ENCODE measurements around the gene LMNTD2.

The LMNTD2 gene

GRCh38 chr11:541433-541885, 19.1 kb downstream of the LMNTD2 start:
- no peaks in the 10 kb centered on the region for H3K9me2 ChIP-seq (ENCODE audit: low read depth, low read length)
- no peaks in the 10 kb centered on the region for H4K20me1 ChIP-seq (ENCODE audit: insufficient read depth, low read length)
- H3K36me3 ChIP-seq (ENCODE audit: insufficient read depth, low read length), result no peaks in the 10 kb centered on the region
- H3K4me2 ChIP-seq (ENCODE audit: low read length), result no peak overlapping the region
- no peaks in the 10 kb centered on the region for H3K79me2 ChIP-seq (ENCODE audit: insufficient read depth, low read length)
- no peak overlapping the region for H2AFZ ChIP-seq (ENCODE audit: low read length)
- H3K9me3 ChIP-seq (ENCODE audit: low read length), result no peaks in the 10 kb centered on the region
- no peak overlapping the region for H3K4me3 ChIP-seq (ENCODE audit: low read depth, low read length, poor library complexity, severe bottlenecking)
- peaks cover 1% of the 10 kb centered on the region; the same call in 1 of the 2 replicates for H3F3A ChIP-seq (ENCODE audit: insufficient read depth, low read length)
- H3K9ac ChIP-seq (ENCODE audit: low read length), result no peak overlapping the region
- no peak overlapping the region for H3K27ac ChIP-seq (ENCODE audit: low read depth, low read length, poor library complexity, severe bottlenecking)
- H3K27me3 ChIP-seq (ENCODE audit: insufficient read depth, low read length), result no peaks in the 10 kb centered on the region
- TF ChIP-seq EZH2 (IDR thresholded peaks at IDR 0.05; ENCODE audit: borderline replicate concordance, low read length) (no peak), CTCF (IDR thresholded peaks at IDR 0.05; ENCODE audit: low read length) (no peak)
- H3K4me1 ChIP-seq (ENCODE audit: insufficient read depth, low read length, severe bottlenecking), result peaks cover 20% of the 10 kb centered on the region

GRCh38 chr11:540583-541432, 19.7 kb downstream of the LMNTD2 start:
- no peak overlapping the region for H3K4me3 ChIP-seq (ENCODE audit: low read depth, low read length, poor library complexity, severe bottlenecking)
- peaks cover 25% of the 10 kb centered on the region for H3K4me1 ChIP-seq (ENCODE audit: insufficient read depth, low read length, severe bottlenecking)
- H3K9ac ChIP-seq (ENCODE audit: low read length), result no peak overlapping the region
- no peaks in the 10 kb centered on the region for H3K9me2 ChIP-seq (ENCODE audit: low read depth, low read length)
- H3K9me3 ChIP-seq (ENCODE audit: low read length), result no peaks in the 10 kb centered on the region
- no peak overlapping the region for H3K27ac ChIP-seq (ENCODE audit: low read depth, low read length, poor library complexity, severe bottlenecking)
- no peaks in the 10 kb centered on the region for H4K20me1 ChIP-seq (ENCODE audit: insufficient read depth, low read length)
- H3F3A ChIP-seq (ENCODE audit: insufficient read depth, low read length), result peaks cover 5% of the 10 kb centered on the region; the same call in 1 of the 2 replicates
- no peak overlapping the region for H2AFZ ChIP-seq (ENCODE audit: low read length)
- no peaks in the 10 kb centered on the region for H3K79me2 ChIP-seq (ENCODE audit: insufficient read depth, low read length)
- no peaks in the 10 kb centered on the region for H3K27me3 ChIP-seq (ENCODE audit: insufficient read depth, low read length)
- H3K36me3 ChIP-seq (ENCODE audit: insufficient read depth, low read length), result no peaks in the 10 kb centered on the region
- TF ChIP-seq CTCF (IDR thresholded peaks at IDR 0.05; ENCODE audit: low read length) (no peak), EZH2 (IDR thresholded peaks at IDR 0.05; ENCODE audit: borderline replicate concordance, low read length) (no peak)
- H3K4me2 ChIP-seq (ENCODE audit: low read length), result no peak overlapping the region

- TF ChIP-seq CTCF (IDR thresholded peaks at IDR 0.05; ENCODE audit: low read length), result no peak
- no peak for TF ChIP-seq EZH2 (IDR thresholded peaks at IDR 0.05; ENCODE audit: borderline replicate concordance, low read length)
- H3F3A ChIP-seq (ENCODE audit: insufficient read depth, low read length), result peaks cover 5% of the 10 kb centered on the region; the same call in 1 of the 2 replicates
- H2AFZ ChIP-seq (ENCODE audit: low read length), result no peak overlapping the region
- H3K4me2 ChIP-seq (ENCODE audit: low read length), result no peak overlapping the region
- H3K27ac ChIP-seq (ENCODE audit: low read depth, low read length, poor library complexity, severe bottlenecking), result no peak overlapping the region
- H3K36me3 ChIP-seq (ENCODE audit: insufficient read depth, low read length), result no peaks in the 10 kb centered on the region
- H3K4me3 ChIP-seq (ENCODE audit: low read depth, low read length, poor library complexity, severe bottlenecking), result no peak overlapping the region
- no peaks in the 10 kb centered on the region for H4K20me1 ChIP-seq (ENCODE audit: insufficient read depth, low read length)
- H3K9me2 ChIP-seq (ENCODE audit: low read depth, low read length), result no peaks in the 10 kb centered on the region
- no peaks in the 10 kb centered on the region for H3K9me3 ChIP-seq (ENCODE audit: low read length)
- no peaks in the 10 kb centered on the region for H3K27me3 ChIP-seq (ENCODE audit: insufficient read depth, low read length)
- no peaks in the 10 kb centered on the region for H3K79me2 ChIP-seq (ENCODE audit: insufficient read depth, low read length)
- no peak overlapping the region for H3K9ac ChIP-seq (ENCODE audit: low read length)
- peaks cover 25% of the 10 kb centered on the region for H3K4me1 ChIP-seq (ENCODE audit: insufficient read depth, low read length, severe bottlenecking)
Observed at GRCh38 chr11:539971-540481, 20.5 kb downstream of the LMNTD2 start.
